SK-N-SH (cell line): ENCODE data around the gene CLN5. TPM values are rescaled to one million over a fixed set of nuclear protein-coding genes. Genes with fewer than 3 reads are reported as not detected.

Experiments used
- CTCF ChIA-PET: fragments of 300-600, 350-600 bp; formaldehyde crosslinking; extraction: SDS; loops from one replicate; lab custom pipeline; 2021; lab: Yijun Ruan, JAX
- POLR2A ChIA-PET: fragments of 350-600 bp; sonication (Branson Sonifier 250); formaldehyde crosslinking; extraction: SDS; loops from one replicate; lab custom pipeline; 2020; ENCODE audit warnings: antibody characterized with exemption, inconsistent platforms; lab: Yijun Ruan, JAX
- DNase-seq: peaks from one replicate; pipeline ENCODE4 v3.0.0; 2012
- H2AFZ ChIP-seq: fragments of 200-600 bp; sonication (generic); 2 replicates; pipeline ENCODE4 v1.8.1; 2016; ENCODE audit warnings: antibody characterized with exemption, mild to moderate bottlenecking, low read depth
- H3F3A ChIP-seq: fragments of 200-600 bp; sonication (generic); replicated peaks from 2 replicates; pipeline ENCODE3; 2016; ENCODE audit warnings: antibody characterized with exemption, mild to moderate bottlenecking; ENCODE audit not compliant: insufficient read depth
- H3K27ac ChIP-seq, 2 experiments: fragments of 200-500 bp in 1 of 2; fragments of 200-600 bp in 1 of 2; sonication (Bioruptor generic) in 1 of 2; sonication (generic), shearing (Covaris generic) in 1 of 2; 2 replicates each; pipeline versions ENCODE4 v1.5.1 to v1.6.1; 2014 to 2016; ENCODE audit warnings: low read depth in 2 of 2, inconsistent platforms in 1 of 2, low read length in 1 of 2, mild to moderate bottlenecking in 1 of 2, mixed read lengths in 1 of 2
- H3K27me3 ChIP-seq: fragments of 200-600 bp; sonication (generic), shearing (Covaris generic); 2 replicates; pipeline ENCODE4 v1.6.1; 2016; ENCODE audit warnings: mixed run types; ENCODE audit not compliant: insufficient read depth
- H3K36me3 ChIP-seq, 2 experiments: fragments of 200-500 bp in 1 of 2; fragments of 200-600 bp in 1 of 2; sonication (Bioruptor generic) in 1 of 2; sonication (generic) in 1 of 2; replicated peaks in 1 of 2; 2 replicates each; pipeline versions ENCODE3 to v1.5.1; 2014 to 2016; ENCODE audit warnings: low read length in 1 of 2, mild to moderate bottlenecking in 1 of 2; ENCODE audit not compliant: insufficient read depth in 2 of 2, control insufficient read depth in 1 of 2
- H3K4me1 ChIP-seq, 2 experiments: fragments of 200-500 bp in 1 of 2; fragments of 200-600 bp in 1 of 2; sonication (Bioruptor generic) in 1 of 2; sonication (generic), shearing (Covaris generic) in 1 of 2; 2 replicates each; pipeline versions ENCODE4 v1.5.1 to v1.6.1; 2014 to 2016; ENCODE audit warnings: low read depth in 1 of 2, low read length in 1 of 2, mixed run types in 1 of 2; ENCODE audit not compliant: insufficient read depth in 2 of 2, control insufficient read depth in 1 of 2
- H3K4me2 ChIP-seq: fragments of 200-600 bp; sonication (generic), shearing (Covaris generic); 2 replicates; pipeline ENCODE4 v1.6.1; 2017; ENCODE audit warnings: mixed run types
- H3K4me3 ChIP-seq, 2 experiments: fragments of 200-500 bp in 1 of 2; fragments of 200-600 bp in 1 of 2; sonication (Bioruptor generic) in 1 of 2; sonication (generic), shearing (Covaris generic) in 1 of 2; 2 replicates each; pipeline versions ENCODE4 v1.5.1 to v1.8.1; 2014 to 2016; ENCODE audit warnings: low read depth in 2 of 2, inconsistent platforms in 1 of 2, low read length in 1 of 2, mild to moderate bottlenecking in 1 of 2, mixed read lengths in 1 of 2, moderate library complexity in 1 of 2
- H3K79me2 ChIP-seq: fragments of 200-600 bp; sonication (generic); 2 replicates; pipeline ENCODE4 v1.8.1; 2017; ENCODE audit warnings: mild to moderate bottlenecking; ENCODE audit not compliant: insufficient read depth
- H3K9ac ChIP-seq: fragments of 200-600 bp; sonication (generic); 2 replicates; pipeline ENCODE4 v1.6.1; 2017; ENCODE audit warnings: mixed run types
- H3K9me2 ChIP-seq: fragments of 200-600 bp; sonication (generic); 2 replicates; pipeline ENCODE4 v1.6.1; 2017; ENCODE audit warnings: mixed run types
- H3K9me3 ChIP-seq: fragments of 200-600 bp; sonication (generic); 2 replicates; pipeline ENCODE4 v1.6.1; 2017; ENCODE audit warnings: mixed run types, mild to moderate bottlenecking, moderate library complexity
- H4K20me1 ChIP-seq: fragments of 200-600 bp; sonication (generic); 2 replicates; pipeline ENCODE4 v1.6.1; 2017; ENCODE audit warnings: mild to moderate bottlenecking, mixed run types; ENCODE audit not compliant: insufficient read depth
- CHD2 ChIP-seq: fragments of 150-350 bp; IDR thresholded peaks from 2 replicates; pipeline ENCODE4 v1.6.1; 2018; ENCODE audit warnings: low read length; ENCODE audit not compliant: partially characterized antibody
- MXI1 ChIP-seq: IDR thresholded peaks from 2 replicates; pipeline ENCODE4 v1.6.1; 2012; ENCODE audit warnings: mild to moderate bottlenecking, low read depth, low read length, improper control_type of control experiment
- NRF1 ChIP-seq: IDR thresholded peaks from 2 replicates; pipeline ENCODE4 v1.6.1; 2012; ENCODE audit warnings: low read depth, mild to moderate bottlenecking, low read length
- POLR2AphosphoS5 ChIP-seq: IDR thresholded peaks from 2 replicates; pipeline ENCODE4 v1.6.1; 2012; ENCODE audit warnings: low read depth, low read length
- RFX5 ChIP-seq: IDR thresholded peaks from 2 replicates; pipeline ENCODE4 v1.6.1; 2012; ENCODE audit warnings: mild to moderate bottlenecking, improper control_type of control experiment, low read length
- WGBS: methylation state at CpG from one replicate; pipeline ENCODE4 v1.1.6; 2017; ENCODE audit warnings: low lambda C conversion rate; 5-methylcytosine and 5-hydroxymethylcytosine counted together
- polyA plus RNA-seq, 3 experiments: library from polyadenylated mRNA; depleted of rRNA; stranded (reverse); fragments of >200 nt; gene quantifications; 2 replicates each; pipeline ENCODE4 v1.2.3, GENCODE V29; 2012
- TF ChIP-seq, protein P1 (sequence below): fragments of 200-600 bp; sonication (generic); IDR thresholded peaks from 2 replicates; pipeline ENCODE4 v1.6.1; 2017; ENCODE audit warnings: antibody characterized with exemption, mild to moderate bottlenecking, moderate library complexity
- TF ChIP-seq, protein P2 (sequence below): IDR thresholded peaks from 2 replicates; pipeline ENCODE4 v1.6.1; 2012; ENCODE audit warnings: mild to moderate bottlenecking, low read depth, low read length, moderate library complexity
- TF ChIP-seq, protein P3 (sequence below): IDR thresholded peaks from 2 replicates; pipeline ENCODE4; 2012
- TF ChIP-seq, protein P4 (sequence below): IDR thresholded peaks from 2 replicates; pipeline ENCODE4 v1.4.0; 2012; ENCODE audit warnings: low read depth

CLN5 gene
- polyA plus RNA-seq, 1 of the 3 experiments (the other 2 are of a cell fraction) = 11.6 TPM

DNA sequence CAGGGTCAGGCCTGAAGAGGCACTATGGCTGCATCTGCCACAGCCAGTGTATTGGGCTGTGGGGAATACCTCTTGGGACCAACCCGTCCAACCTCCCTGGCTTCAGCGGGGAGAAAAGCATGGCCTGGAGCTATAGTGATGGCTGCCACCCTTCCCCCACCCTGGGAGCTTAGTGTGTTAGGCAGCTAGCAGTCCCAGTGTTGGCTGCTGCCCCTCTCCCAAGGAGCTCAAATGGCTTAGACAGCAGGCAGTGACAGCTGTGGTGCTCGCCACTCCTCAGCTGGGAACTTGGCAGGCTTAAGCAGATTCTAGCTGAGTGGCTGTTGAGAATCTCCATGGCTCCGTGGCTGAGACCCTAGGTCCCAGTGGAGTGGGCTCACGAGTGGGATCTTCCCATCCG is 23.8 kb upstream of the CLN5 start:
- Histone ChIP-seq H3K9me2 (no peaks in the 10 kb centered on the region), H3K27me3 (peaks cover 7% of the 10 kb centered on the region; the same call in 1 of the 2 replicates), H4K20me1 (no peaks in the 10 kb centered on the region), H3K36me3 (no peaks in the 10 kb centered on the region), H3F3A (no peaks in the 10 kb centered on the region), H3K4me1 (peaks cover 0 to 4% of the 10 kb centered on the region in 2 experiments; a peak in 1 of 4 replicates), H3K27ac (no peak overlapping the region), H2AFZ (no peak overlapping the region), H3K79me2 (no peaks in the 10 kb centered on the region), H3K4me3 (no peak overlapping the region), H3K9me3 (no peaks in the 10 kb centered on the region), H3K4me2 (no peak overlapping the region), H3K9ac (no peak overlapping the region)
- TF ChIP-seq, protein P1, sequence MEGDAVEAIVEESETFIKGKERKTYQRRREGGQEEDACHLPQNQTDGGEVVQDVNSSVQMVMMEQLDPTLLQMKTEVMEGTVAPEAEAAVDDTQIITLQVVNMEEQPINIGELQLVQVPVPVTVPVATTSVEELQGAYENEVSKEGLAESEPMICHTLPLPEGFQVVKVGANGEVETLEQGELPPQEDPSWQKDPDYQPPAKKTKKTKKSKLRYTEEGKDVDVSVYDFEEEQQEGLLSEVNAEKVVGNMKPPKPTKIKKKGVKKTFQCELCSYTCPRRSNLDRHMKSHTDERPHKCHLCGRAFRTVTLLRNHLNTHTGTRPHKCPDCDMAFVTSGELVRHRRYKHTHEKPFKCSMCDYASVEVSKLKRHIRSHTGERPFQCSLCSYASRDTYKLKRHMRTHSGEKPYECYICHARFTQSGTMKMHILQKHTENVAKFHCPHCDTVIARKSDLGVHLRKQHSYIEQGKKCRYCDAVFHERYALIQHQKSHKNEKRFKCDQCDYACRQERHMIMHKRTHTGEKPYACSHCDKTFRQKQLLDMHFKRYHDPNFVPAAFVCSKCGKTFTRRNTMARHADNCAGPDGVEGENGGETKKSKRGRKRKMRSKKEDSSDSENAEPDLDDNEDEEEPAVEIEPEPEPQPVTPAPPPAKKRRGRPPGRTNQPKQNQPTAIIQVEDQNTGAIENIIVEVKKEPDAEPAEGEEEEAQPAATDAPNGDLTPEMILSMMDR = no peak
- TF ChIP-seq, protein P2, sequence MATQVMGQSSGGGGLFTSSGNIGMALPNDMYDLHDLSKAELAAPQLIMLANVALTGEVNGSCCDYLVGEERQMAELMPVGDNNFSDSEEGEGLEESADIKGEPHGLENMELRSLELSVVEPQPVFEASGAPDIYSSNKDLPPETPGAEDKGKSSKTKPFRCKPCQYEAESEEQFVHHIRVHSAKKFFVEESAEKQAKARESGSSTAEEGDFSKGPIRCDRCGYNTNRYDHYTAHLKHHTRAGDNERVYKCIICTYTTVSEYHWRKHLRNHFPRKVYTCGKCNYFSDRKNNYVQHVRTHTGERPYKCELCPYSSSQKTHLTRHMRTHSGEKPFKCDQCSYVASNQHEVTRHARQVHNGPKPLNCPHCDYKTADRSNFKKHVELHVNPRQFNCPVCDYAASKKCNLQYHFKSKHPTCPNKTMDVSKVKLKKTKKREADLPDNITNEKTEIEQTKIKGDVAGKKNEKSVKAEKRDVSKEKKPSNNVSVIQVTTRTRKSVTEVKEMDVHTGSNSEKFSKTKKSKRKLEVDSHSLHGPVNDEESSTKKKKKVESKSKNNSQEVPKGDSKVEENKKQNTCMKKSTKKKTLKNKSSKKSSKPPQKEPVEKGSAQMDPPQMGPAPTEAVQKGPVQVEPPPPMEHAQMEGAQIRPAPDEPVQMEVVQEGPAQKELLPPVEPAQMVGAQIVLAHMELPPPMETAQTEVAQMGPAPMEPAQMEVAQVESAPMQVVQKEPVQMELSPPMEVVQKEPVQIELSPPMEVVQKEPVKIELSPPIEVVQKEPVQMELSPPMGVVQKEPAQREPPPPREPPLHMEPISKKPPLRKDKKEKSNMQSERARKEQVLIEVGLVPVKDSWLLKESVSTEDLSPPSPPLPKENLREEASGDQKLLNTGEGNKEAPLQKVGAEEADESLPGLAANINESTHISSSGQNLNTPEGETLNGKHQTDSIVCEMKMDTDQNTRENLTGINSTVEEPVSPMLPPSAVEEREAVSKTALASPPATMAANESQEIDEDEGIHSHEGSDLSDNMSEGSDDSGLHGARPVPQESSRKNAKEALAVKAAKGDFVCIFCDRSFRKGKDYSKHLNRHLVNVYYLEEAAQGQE = no peak
- TF ChIP-seq CHD2 (no peak), POLR2AphosphoS5 (no peak), NRF1 (no peak), MXI1 (no peak), RFX5 (no peak)
- TF ChIP-seq, protein P3, sequence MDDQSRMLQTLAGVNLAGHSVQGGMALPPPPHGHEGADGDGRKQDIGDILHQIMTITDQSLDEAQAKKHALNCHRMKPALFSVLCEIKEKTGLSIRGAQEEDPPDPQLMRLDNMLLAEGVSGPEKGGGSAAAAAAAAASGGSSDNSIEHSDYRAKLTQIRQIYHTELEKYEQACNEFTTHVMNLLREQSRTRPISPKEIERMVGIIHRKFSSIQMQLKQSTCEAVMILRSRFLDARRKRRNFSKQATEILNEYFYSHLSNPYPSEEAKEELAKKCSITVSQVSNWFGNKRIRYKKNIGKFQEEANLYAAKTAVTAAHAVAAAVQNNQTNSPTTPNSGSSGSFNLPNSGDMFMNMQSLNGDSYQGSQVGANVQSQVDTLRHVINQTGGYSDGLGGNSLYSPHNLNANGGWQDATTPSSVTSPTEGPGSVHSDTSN = no peak
- TF ChIP-seq, protein P4, sequence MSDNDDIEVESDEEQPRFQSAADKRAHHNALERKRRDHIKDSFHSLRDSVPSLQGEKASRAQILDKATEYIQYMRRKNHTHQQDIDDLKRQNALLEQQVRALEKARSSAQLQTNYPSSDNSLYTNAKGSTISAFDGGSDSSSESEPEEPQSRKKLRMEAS = no peak
- no peak for DNase-seq
- ChIA-PET CTCF (interaction anchor here (0.6 to 5.1 kb wide), 2 partner anchors 11 to 509 kb away, joined by 3 to 34 read pairs; no protein-coding TSS in a partner anchor), POLR2A (no interaction called here)
- 20% methylated on average over 1 of the region's 6 CpGs for WGBS
